NOMO-1 (cell line): ENCODE results near the gene C3.
"Not testable (repeated sequence)": the region's sequence is repeated elsewhere in the genome, so short reads cannot be mapped to it uniquely, and the experiment has no call there.

Source experiments
- DNase-seq, 2 experiments: peaks; one replicate each; lab custom pipeline; 2025; ENCODE audit not compliant: unreplicated experiment in 2 of 2; lab: John Stamatoyannopoulos, UW

Gene C3

DNA sequence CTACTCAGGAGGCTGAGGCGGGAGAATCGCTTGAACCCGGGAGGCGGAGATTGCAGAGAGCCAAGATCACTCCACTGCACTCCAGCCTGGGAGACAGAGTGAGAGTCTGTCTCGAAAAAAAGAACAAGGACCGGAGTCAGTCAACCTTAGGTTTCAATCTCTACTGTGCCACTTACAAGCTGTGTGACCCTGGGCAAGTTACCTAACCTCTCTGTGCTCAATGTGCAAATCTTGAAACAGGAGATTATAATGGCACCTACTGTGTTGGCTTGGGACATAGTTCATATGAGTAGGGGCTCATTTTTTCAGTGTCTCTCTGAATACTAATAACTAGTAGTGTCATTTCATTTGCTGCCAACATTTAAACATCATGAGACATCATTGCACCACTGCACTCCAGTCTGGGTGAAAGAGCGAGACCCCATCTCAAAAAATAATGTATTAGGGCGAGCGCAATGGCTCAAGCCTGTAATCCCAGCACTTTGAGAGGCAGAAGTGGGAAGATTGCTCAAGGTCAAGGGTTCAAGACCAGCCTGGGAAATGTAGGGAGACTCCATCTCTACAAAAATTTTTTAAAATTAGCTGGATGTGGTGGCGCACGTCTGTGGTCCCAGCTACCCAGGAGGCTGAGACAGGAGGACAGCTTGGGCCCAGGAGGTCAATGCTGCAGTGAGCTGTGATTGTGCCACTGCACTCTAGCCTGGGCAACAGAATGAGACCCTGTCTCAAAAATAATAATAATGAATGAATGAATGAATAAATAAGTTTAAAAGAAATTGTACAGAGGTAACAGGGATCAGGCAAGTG lies 5.5 kb downstream of the C3 start:
- DNase-seq = no peak

DNA sequence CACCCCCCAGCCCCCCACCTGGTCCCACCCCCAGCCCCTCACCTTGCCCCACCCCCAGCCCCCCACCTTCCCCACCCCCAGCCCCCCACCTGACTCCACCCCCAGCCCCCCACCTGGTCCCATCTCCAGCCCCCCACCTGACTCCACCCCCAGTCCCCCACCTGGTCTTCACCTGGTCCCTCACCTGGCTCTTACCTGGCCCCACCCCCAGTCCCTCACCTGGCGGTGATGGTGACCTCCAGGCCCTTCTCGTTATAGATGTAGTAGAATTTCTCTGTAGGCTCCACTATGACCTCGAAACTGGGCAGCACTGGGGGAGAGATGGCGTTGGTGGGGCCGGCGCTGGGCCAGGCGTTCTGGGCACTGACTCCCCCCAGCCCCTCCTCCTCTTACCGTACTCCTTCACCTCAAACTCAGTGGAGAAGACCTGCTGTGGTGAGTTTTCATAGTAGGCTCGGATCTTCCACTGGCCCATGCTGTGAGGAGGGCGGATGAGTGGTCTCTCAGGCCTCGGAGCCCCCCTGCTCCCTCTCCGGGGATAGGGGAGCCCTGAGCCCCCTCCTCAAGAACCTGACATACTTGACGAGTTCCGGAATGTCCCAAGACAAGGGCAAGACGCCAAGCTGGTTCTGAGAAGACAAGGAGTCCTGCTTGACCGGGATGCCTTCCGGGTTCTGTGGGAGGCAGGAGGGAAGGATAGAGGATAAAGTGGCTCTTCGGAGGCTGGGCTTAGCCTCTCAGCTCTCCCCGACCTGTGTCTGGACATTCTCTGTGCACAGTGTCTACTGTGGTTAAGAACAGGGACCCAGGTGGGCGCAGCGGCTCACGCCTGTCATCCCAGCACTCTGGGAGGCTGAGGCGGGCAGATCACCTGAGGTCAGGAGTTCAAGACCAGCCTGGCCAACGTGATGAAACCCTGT lies 6.4 kb downstream of the C3 start:
- DNase-seq = no peak

DNA sequence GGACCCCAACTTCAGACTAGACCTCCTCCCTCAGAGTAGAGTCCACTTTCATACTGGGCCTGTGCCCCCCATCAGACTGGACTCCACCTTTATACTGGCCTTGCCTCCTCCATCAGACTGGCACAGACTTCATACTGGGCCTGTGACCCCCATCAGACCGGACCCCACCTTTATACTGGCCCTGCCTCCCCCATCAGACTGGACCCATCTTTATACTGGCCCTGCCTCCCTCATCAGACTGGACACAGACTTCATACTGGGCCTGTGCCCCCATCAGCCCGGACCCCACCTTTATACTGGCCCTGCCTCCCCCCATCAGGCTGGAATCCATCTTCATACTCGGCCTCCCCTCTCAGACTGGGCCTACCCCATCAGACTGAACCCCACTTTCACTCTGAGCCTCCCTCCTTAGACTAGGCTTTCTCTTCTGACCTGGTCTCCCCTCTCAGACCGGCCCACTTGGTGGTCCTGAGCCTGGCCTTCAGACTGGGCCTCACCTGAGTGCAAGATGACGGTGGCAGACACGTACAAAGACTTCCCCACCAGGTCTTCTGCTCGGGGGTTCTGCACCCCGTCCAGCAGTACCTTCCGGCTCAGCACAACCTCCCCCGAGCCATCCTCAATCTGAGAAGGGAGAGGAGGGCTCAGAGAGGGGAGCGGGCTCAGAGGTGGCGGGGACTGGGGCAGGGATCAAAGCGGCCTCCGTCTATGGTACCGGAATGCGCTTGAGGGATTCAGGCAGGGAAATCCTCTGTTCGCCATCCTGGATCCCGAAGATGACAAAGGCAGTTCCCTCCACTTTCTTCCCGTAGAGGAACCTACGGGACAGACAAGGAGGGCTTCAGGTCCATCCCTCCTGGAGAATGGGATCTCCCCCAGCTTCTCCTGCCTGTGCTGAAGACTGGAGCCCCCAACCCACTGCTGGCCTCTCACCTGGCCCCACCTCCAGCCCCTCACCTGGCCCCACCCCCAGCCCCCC lies 7.5 kb downstream of the C3 start:
- no peak for DNase-seq

DNA sequence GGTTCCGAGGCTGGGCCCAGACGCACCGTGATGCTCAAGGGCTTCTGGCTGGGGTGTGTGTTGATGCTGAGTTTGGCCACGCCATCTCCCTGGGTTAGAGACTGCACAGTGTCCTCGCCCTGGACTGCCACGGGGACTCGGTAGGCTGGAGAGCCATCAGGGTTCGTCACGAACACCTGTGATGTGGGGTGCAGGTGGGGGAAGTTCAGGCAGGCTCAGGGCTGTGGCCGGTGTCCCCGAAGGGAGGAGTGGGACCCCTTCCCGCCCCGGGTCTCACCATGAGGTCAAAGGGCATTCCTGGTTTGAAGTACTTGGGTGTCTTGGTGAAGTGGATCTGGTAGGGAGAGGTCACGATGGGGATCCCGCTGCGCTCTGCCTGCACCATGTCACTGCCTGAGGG lies 8.2 kb downstream of the C3 start:
- DNase-seq = no peak

DNA sequence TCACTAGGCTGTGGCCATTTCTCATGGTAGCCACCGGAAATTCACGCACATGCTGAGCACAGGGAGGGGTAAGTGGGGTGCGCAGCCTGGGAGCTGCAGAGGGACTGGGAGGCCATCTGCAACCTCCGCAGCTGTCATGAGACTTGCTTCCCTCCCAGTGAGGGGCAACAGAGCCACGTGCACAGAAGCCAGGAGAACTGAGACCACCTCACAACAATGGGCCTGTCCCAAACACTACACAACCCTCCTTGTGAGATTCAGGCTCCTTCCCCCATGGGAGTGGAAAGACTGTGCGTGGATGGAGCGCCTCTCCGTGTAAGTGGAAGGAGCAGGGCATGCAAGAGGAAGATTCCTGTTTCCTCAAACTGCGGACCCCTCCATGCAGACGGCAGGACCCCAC lies 8.8 kb downstream of the C3 start:
- DNase-seq = no peak

DNA sequence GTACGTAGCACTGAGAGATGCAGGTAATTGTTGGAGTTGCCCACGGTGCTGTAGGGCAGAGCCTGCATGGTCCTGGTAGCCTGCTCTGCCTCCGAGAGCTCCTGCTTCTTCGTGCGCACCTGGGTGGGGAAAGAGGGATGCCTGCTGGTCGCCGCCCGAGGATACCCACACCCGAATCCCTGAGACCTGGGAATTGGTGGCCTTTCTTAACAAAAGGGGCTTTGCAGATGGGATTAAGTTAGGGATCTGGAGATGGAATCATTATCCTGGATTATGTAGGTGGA lies 9.4 kb downstream of the C3 start:
- no peak for DNase-seq

DNA sequence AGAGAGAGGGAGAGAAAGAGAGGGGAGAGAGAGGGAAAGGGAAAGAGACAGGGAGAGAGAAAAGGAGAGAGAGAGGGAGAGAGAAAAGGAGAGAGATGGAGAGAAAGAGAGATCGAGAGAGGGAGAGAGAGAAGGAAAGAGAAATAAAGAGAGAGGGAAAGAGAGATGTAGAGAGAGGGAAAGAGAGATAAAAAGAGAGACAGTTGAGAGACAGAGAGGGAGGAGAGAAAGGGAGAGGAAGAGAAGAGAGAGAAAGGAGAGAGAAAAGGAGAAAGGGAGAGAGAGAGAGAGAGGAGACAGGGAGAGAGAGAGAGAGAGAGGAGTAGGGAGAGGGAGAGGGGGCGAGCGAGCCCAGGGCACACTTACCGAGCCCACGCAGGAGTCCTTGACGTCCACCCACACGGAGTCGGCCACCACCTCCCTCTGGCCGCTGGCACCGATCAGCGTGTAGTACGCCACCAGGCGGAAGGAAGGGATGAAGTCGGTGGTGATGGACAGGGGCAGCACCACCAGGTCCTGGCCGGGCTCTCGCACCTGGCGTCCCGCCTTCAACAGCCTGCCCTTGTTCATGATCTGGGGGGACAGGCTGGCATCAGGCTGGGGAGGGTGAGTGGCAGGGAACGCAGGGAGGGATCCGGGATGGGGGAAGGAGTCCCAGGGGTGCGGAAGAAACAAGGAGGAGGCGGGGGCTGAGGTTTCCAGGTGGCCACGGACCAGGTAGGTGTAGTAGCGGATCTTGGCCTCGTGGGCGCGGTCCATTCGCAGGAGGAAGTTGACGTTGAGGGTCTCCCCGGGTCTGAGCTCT lies 10.0 kb downstream of the C3 start:
- no peak for DNase-seq

DNA sequence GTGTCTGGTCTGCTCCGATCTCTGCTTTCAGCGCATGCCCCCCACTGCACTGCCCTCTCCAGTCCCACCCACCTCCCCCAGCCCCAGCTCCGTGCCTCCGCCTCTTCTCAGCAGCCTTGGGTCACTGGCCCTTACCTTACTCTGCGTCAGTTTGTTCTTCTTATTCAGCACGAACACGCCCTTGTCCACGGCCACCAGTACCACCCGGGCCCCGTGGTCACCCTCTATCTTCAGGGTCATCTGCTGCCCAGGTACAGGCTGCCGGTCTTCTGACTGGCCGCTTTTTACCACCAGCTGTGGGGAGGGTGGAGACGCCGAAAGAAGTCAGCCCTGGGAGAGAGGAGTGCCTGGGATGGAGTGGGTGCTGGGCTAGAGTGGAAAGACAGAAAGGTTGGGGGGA lies 10.9 kb downstream of the C3 start:
- DNase-seq = no peak

DNA sequence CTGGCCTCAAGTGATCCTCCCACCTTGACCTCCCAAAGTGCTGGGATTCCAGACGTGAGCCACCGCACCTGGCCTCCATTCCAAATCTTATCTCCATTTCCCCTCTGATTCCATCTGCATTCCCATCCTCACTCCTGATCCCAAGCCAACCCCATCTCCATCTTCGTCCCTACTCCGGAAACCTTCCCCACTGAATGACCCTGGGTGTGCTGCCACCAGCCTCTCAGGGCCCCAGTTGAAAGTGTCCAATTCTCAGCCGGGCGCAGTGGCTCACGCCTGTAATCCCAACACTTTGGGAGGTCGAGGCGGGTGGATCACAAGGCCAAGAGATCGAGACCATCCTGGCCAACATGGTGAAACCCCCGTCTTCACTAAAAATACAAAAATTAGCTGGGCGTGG lies 11.5 kb downstream of the C3 start:
- not testable (repeated sequence) for DNase-seq

DNA sequence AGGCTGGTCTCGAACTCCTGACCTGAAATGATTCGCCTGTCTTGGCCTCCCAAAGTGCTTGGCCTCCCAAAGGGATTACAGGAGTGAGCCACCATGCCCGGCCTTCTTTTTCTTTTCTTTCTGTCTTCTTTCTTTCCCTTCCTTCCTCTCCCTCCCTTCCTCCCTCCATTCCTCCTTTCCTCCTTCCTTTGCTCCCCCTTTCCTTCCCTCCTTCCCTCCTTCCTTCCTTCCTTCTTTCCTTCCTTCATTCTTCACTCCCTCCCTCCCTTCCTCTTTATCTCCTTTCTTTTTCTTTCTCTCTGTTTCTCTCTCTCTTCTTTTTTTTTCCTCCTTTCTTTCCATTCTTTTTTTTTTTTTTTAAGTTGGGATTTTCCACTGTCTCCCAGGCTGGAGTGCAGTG lies 12.1 kb downstream of the C3 start:
- no peak for DNase-seq

DNA sequence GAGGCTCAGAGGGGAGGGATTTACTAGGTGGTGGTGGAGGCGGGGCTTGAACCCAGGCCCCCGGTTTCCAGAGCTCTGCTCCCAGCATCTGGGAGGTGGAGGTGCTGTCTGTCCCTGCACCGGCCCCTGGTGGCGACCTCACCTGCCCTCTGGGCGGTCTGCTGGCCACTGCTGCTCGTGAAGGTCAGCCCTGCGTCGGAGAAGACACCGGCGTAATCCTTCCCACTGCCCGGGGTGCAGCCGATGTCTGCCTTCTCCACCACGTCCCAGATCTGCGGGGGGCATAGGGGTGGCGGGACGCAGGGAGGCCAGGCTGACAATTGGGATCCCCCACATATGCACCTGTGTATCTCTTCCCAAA lies 12.8 kb downstream of the C3 start:
- DNase-seq = no peak

DNA sequence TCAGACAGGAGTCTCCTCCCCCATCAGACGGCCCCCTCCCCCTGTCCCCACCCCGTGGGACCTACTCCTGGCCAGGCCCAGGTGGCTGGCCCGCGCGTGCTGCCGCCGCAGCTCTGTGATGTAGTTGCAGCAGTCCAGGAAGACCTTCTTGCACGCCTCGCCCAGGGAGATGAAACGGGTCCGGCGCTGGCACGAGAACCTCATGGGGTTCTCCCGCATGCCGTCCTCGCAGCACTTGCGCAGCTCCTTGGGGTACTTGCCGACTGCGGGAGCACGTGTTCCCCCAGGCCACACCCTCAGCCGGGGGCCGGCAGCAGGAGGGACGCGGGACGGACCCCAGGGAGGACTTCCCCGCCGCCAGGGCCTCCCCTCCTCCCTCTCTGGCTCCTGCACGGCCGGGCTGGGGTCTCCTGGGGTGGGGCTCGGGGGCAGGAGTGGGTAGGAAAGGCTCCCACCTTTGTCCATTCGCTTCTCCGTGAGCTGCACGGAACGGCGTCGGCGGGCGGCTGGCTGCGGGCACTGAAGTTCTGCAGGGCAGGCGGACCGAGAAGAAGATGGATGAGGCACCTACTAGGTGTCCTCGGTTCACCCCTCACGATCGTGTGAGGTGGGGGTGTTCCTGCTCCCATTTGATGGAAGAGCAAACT lies 13.3 kb downstream of the C3 start:
- no peak for DNase-seq

DNA sequence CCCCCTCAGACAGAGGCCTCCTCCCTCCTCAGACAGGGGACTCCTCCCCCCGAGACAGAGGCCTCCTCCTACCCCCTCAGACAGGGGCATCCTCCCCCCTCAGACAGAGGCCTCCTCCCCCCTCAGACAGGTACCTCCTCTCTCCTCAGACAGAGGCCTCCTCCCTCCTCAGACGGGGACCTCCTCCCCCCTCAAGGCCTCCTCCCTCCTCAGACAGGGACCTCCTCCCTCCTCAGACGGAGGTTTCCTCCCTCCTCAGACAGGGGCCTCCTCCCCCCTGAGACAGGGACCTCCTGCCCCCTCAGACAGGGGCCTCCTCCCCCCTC lies 13.9 kb downstream of the C3 start:
- DNase-seq = no peak

DNA sequence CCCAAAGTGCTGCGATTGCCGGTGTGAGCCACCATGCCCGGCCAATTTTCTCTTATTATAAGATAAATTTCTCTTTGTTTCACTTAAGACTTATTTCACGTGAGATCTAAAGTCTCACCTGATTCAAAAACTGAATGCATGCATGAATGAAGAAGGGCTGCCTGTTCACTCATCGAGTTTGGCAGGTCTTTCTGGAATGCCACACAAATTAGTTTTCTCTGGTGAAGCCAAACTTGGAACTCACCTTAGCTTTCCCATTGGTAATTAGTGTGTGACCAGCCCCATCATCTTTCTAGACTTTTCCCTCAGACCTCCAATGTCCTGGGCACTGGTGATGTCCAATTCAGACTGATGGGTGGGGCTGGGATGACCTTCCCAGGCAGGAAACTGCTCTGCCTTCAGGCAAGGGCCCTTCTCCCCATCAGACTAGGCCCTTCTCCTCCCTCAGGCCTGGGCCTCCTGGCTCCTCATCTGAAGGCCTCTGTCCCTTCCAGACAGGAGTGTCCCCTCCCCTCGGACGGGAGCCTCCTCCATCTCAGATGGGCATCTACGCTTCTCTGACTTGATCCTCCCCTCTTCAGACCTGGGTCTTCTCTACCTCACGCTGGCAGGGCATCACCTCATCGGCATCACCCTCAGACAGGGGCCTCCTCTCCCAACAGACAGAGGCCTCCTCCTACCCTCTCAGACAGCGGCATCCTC lies 14.4 kb downstream of the C3 start:
- DNase-seq = no peak

DNA sequence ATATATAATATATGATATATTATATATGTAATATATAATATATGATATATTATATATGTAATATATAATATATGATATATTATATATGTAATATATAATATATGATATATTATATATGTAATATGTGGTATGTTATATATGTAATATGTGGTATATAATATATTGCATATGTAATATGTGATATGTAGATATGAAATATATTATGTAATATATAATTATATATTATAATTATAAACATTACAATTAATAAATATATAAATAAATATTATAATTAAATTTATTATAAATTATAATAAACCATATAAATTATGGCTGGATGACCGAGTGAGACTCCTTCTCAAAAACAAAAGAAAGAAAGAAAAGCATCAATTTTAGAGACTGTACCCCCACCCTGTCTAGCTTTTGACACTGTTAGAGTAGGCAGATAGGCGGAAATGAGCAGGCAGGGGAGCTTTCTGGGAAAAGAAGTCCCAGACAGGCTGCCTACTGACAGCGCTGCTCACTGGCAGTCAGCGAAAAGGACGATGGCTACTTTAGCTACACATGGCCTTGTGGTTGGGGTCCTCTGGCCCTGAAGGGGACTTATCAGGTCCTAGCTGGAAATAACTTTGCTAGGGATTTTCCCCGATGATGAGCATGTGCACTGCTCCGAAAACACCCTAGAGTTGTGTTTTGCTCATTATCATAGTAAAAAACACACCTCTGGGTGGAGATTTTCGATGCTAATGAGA lies 19.7 kb downstream of the C3 start:
- DNase-seq = no peak

DNA sequence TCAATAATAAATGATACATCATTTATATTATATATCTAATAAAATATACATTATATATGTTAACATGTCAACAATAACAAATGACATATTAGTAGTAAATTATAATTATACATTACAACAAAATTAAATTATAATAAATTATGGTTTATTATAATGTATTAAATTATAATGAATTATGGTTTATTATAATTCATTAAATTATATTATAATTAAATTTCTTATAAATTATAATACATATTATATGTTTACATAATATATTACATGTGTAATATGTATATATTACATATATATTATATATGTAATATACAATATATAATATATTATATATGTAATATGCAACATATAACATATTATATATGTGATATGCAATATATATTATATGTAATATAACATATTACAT lies 20.5 kb downstream of the C3 start:
- DNase-seq = no peak

DNA sequence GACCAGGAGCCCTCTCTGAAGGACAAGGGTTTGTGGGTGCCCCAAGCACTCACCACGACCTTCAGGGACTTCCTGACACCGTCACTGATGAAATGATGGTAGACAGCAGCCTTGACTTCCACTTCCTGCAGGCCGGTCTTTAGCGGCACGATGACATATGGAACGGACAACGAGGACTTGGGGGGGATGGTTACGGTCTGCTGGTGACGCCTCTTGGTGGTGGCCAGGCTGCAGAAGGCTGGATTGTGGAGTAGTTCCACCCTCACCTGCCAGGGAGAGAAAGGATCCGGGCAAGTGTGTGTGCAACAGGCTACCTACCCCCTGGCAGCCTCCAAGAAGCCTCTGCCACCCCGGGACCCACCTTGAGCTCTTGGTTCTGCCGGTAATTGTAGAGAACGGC lies 23.2 kb downstream of the C3 start:
- peak in 1 of 2 experiments; percentile 31 for DNase-seq

DNA sequence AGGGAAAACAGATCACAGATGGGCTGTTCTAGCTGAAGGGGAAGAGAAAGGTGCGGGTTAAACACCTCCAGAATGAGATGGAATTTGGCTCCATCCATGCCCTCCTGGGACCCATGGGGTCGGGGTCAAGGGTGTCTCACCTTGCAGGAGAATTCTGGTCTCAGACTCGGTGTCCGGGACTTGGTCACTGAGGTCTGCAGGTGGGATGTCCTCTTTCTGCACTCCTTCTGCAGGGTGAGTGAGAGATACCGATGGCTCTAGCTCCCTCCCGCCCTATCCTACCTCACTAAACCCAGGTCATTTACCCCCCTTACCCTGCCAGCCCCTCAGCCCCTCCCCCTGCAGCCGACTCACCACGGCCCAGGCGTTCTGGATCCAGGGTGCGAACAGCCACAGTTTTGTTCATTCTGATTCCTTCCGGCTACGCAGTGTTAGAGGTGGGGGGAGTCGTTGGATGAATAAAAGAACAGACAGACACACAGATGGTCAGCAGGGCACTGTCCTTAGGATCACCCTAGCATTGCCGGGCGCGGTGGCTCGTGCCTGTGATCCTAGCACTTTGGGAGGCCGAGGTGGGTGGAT lies 24.1 kb downstream of the C3 start:
- DNase-seq = no peak
